DMS114 treated with DMSO at 0.1 percent for 48 hours (cell line): ENCODE data around the gene ZNF316.

Source experiments
- DNase-seq: peaks from one replicate; lab custom pipeline; 2025; ENCODE audit not compliant: unreplicated experiment; lab: John Stamatoyannopoulos, UW

The ZNF316 gene

GRCh38 chr7:6636741-6637543 lies at the start of gene ZNF316:
ZNF316 (plus strand) TSS chr7:6637318; CDS start chr7:6642410, 5,092 bp downstream.
- DNase-seq = no peak

GRCh38 chr7:6588566-6588965 lies 48.6 kb upstream of the ZNF316 start:
- DNase-seq = no peak

DNA sequence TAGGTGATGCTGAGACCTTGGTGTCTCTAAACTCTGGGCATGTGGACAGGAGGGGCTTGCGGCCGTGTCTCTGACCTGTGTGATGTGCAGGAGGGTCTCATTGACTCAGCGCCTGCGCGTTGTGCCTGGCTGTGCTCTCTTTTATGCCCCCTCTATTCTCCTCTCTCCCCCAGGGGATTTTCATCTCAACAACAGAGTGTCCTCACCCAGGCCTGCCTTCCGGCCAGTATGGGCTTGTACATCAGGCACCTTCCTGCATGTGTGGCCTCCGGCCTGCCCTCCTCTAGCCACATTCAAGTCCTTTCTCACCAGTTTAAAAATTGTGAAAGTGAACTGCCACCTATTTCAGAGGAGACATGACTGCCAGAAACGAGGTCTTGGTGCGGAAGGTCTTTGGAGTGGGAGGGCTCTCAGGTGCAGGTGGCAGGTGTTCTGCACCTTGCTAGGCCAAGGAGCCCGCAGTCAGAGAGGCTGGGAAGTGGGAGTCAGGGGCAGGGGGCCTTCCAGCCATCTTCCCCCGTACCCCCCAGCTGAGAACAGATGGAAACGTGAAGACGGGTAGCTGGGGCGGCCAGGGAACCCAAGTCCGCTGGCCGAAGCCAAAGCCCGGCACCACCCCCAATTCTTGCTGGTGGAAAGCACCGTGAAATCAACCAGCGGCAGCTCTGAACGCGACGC lies 47.8 kb upstream of the ZNF316 start:
- no peak for DNase-seq

GRCh38 chr7:6589829-6590644 lies 47.1 kb upstream of the ZNF316 start, which contains the start of gene INTS15:
INTS15 (plus strand) TSS chr7:6590021; CDS start chr7:6590284, 263 bp downstream.
- peak; percentile 59 for DNase-seq

DNA sequence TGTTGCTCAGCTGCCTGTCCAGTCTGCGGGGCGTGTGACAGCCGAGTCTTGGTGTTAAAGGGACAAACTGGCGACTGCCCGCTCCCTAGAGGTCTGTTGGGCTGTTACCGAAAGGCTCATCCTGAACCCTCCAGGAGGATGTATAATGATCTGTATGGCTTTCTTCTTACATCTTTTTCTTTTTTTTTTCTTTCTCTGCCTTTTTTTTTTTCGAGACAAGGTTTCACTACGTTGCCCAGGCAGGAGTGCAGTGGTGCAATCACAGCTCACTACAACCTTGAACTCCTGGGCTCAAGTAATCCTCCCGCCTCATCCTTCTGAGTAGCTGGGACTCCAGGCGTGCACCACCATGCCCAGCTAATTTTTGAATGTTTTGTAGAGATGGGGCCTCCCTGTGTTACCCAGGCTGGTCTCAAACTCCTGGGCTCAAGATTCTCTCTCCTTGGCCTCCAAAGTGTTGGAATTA lies 46.4 kb upstream of the ZNF316 start:
- DNase-seq = no peak

DNA sequence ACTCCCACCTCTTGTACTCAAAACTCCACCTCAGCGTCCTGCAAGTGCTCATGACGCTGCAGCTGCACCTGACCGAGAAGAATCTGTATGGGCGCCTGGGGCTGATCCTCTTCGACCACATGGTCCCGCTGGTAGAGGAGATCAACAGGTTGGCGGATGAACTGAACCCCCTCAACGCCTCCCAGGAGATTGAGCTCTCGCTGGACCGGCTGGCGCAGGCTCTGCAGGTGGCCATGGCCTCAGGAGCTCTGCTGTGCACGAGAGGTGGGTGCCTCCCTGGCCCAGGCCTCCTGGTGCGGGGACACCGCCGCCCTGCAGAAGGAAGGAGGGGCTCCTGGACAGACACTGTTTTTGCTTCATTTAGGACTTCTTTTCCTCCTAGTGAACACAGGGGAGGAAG lies 37.0 kb upstream of the ZNF316 start:
- no peak for DNase-seq

- DNase-seq = no peak
Observed at GRCh38 chr7:6604458-6604857, 32.7 kb upstream of the ZNF316 start.

- DNase-seq = no peak
Observed at GRCh38 chr7:6606866-6607583, 30.1 kb upstream of the ZNF316 start.

DNA sequence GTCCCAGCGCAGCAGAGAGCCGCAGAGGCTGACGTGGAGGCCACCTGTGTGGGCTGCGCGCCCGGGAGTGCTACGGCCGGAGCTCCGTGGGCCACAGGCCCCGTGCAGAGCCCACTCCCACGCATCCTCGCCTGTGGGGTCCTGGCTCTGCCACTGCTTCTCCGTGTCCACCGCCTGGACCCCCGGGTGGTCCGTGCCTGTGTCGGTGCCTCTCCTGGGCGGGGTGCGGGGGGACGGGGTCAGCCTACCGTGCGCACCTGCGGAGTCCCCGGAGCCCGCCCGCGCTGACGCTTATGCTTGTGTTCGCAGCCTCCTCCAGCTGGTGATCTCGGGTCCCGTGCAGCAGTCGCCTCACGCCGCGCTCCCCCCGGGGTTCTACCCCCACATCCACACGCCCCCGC lies 29.5 kb upstream of the ZNF316 start:
- no peak for DNase-seq

GRCh38 chr7:6608081-6608480 lies 29.0 kb upstream of the ZNF316 start:
- no peak for DNase-seq

DNA sequence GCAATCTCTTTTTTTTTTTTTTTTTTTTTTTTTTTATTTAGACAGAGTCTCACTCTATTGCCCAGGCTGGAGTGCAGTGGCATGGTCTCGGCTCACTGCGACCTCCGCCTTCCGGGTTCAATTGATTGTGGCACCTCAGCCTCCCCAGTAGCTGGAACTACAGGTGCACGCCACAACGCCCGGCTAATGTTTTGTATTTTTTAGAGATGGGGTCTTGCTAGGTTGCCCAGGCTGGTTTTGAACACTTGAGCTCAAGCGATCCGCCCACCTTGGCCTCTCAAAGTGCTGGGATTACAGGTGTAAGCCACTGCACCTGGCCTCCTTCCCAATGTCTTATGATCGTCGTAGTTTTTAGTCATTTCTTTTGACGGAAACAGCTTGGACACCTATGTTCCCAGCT lies 28.3 kb upstream of the ZNF316 start:
- no peak for DNase-seq

DNA sequence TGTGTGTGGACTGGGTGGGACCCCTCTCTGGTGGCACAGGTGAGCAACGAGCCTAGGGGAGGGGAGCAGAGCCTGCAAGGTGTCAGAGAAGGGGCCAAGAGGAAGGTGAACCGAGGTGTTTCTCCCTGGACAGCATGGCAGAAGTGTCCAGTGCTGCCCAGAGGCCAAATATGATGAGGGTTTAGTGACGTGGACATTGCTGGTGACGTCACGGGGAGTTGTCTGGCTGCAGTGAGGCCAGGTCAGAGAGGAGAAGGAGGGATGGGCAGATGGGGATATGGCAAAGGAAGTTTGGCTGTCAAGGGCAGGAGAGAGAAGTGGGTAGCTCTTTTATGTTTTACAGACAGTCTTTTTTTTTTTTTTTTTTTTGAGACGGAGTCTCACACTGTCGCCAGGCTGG lies 24.3 kb upstream of the ZNF316 start:
- DNase-seq = no peak

GRCh38 chr7:6613706-6614105 lies 23.4 kb upstream of the ZNF316 start:
- DNase-seq = no peak

- no peak for DNase-seq
Observed at GRCh38 chr7:6614953-6615722, 22.0 kb upstream of the ZNF316 start, which contains the start of gene ZNF853. ZNF853 (plus strand) TSS chr7:6615610; CDS start chr7:6616175, 565 bp downstream.

DNA sequence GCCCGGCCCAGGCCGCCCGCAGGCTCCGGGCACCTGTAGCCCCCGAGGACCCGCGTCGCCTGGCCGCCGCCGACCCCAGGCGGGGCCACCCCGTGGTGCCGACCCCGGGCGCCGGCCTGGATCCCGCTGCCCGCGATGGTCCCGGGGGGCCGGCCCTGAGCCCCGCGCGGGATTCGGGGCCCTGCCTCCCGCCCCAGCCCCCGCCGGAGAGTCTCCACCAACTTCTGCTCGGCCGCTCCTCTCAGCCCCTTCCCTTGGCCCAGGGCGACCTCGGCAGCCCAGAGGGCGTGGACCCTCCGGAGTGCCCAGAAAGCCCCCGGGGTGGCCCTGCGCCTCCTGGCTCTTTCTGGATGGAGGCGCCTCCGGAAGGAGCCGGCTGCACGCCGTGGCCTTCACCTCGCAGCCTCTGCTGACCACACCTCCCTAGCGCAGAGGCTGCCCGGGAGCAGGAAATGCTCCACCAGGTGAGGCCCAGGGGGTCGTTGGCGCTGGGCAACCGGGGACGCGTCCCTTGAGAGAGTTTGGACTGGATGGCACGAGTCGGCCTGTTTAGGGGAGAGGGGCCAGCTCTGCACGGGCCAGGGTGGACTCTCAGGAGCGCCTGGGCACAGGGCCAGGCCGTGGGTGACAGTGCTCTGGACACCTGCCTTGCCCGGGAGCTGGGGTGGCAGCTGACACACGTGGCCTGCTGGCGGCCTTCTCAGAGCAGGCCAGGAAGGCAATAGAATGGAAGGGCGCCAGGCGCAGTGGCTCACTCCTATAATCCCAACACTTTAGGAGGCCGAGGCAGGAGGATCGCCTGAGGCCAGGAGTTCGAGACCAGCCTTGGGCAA lies 21.2 kb upstream of the ZNF316 start:
- no peak for DNase-seq

DNA sequence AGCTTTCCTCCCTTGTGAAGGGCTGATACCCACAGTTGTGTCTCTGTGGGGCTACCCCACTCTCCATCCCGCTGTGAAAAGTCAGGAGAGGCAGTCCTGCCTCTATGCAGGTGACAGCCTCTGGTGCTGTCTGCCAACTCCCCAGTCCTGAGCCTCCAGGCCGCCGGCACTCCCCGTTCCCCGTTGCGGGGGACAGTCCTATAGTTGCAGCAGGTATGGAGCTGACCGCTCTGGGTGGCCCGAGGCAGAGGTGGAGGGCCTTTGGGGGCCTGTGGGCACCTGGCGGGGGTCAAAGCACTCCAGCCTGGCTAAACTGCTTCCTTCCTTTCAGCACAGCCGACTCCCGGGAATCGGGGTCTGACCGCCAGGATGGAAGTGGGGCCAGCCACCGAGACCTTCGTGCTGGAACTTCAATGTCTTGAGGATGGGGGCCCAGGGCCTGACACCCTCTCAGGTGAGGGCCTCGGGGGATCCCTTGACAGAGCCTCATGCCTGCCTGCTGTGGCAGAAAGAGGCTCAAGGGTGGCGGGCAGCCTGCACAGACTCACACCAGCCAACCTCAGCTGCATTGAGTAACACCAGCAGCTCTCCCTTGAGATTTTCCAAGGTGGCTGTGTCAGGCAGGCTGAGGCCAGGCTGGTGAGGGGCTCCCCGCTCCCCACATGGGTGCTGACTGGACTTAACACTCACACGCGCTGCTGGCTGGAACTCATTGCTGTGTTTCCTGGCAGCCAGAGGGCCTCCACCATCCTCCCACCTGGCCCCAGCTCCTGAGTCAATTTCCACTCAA lies 20.1 kb upstream of the ZNF316 start:
- no peak for DNase-seq

DNA sequence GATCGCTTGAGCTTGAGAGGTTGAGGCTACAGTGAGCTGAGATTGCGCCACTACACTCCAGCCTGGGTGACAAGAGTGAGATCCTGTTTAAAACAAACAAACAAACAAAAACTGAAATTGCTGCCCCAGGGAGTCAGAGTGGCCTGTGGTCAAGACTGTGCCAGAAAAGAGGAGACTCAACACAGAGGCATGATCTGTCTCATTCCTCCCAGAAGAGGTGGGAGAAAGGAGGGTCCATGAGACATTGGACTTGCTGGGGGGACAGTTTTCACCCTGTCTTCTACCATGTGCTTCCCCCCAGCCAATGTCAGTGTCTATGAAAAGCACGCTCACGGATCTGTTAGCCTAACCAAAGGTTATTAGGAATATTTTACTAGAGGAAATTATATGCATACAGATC lies 18.5 kb upstream of the ZNF316 start:
- DNase-seq = no peak

- no peak for DNase-seq
Observed at GRCh38 chr7:6619961-6620360, 17.2 kb upstream of the ZNF316 start.
